RPMI7951 (cell line): ENCODE data around the gene ARHGAP15. TPM values are rescaled to one million over a fixed set of nuclear protein-coding genes. Genes with fewer than 3 reads are reported as not detected.

Experiments used
- DNase-seq: peaks from one replicate; pipeline ENCODE4 v3.0.0-alpha.2; 2012; ENCODE audit warnings: low read depth
- total RNA-seq: library from RNA; depleted of rRNA; stranded (reverse); fragments of >200 nt; shearing (Covaris generic); gene quantifications from 2 replicates; pipeline ENCODE4 v1.2.3, GENCODE V29; 2014

Gene ARHGAP15
- total RNA-seq, 1 experiment from 2014 or later = 1.9 TPM

- no peak for DNase-seq
Observed at GRCh38 chr2:143579456-143579855, 450.2 kb downstream of the ARHGAP15 start.

GRCh38 chr2:143581134-143581533 is 451.9 kb downstream of the ARHGAP15 start:
- peak; percentile 20 for DNase-seq

GRCh38 chr2:143582046-143582747 is 453.0 kb downstream of the ARHGAP15 start:
- DNase-seq = peak; percentile 41

GRCh38 chr2:143584936-143585335 is 455.7 kb downstream of the ARHGAP15 start:
- DNase-seq = no peak

- DNase-seq = no peak
Observed at GRCh38 chr2:143586119-143586518, 456.9 kb downstream of the ARHGAP15 start.

GRCh38 chr2:143588746-143589145 is 459.5 kb downstream of the ARHGAP15 start:
- no peak for DNase-seq

- DNase-seq = no peak
Observed at GRCh38 chr2:143594161-143594560, 464.9 kb downstream of the ARHGAP15 start.

GRCh38 chr2:143594745-143595144 is 465.5 kb downstream of the ARHGAP15 start:
- no peak for DNase-seq

- peak; percentile 16 for DNase-seq
Observed at GRCh38 chr2:143600116-143600515, 470.9 kb downstream of the ARHGAP15 start.

GRCh38 chr2:143601828-143602227 is 472.6 kb downstream of the ARHGAP15 start:
- no peak for DNase-seq

GRCh38 chr2:143603035-143603655 is 473.9 kb downstream of the ARHGAP15 start:
- DNase-seq = peak; percentile 37

GRCh38 chr2:143603846-143604565 is 474.8 kb downstream of the ARHGAP15 start:
- no peak for DNase-seq

GRCh38 chr2:143604566-143604959 is 475.3 kb downstream of the ARHGAP15 start:
- DNase-seq = no peak

- DNase-seq = peak; percentile 62
Observed at GRCh38 chr2:143607231-143608062, 478.2 kb downstream of the ARHGAP15 start.

GRCh38 chr2:143608063-143608423 is 478.8 kb downstream of the ARHGAP15 start:
- DNase-seq = no peak

- DNase-seq = no peak
Observed at GRCh38 chr2:143608758-143609157, 479.5 kb downstream of the ARHGAP15 start.

- DNase-seq = no peak
Observed at GRCh38 chr2:143611336-143611735, 482.1 kb downstream of the ARHGAP15 start.

- peak; percentile 45 for DNase-seq
Observed at GRCh38 chr2:143615562-143615961, 486.3 kb downstream of the ARHGAP15 start.

GRCh38 chr2:143616452-143616851 is 487.2 kb downstream of the ARHGAP15 start:
- DNase-seq = no peak

GRCh38 chr2:143617803-143618415 is 488.7 kb downstream of the ARHGAP15 start:
- DNase-seq = no peak

- no peak for DNase-seq
Observed at GRCh38 chr2:143622106-143622505, 492.9 kb downstream of the ARHGAP15 start.
